Breast epithelium (tissue), 3 donors: ENCODE results near the gene HOXB6.

Experiments used
- POLR2A ChIP-seq: fragments of 450-650 bp; IDR thresholded peaks from one replicate; pipeline ENCODE4 v1.6.1; 2016; ENCODE audit warnings: antibody characterized with exemption, mild to moderate bottlenecking, moderate library complexity
- TF ChIP-seq, protein P1 (sequence below), 3 donors: fragments of 450-650 bp; IDR thresholded peaks; one replicate each; pipeline ENCODE4 v1.5.1; 2016 to 2017; ENCODE audit warnings: antibody characterized with exemption in 3 of 3, mild to moderate bottlenecking in 3 of 3, moderate library complexity in 3 of 3

DNA sequence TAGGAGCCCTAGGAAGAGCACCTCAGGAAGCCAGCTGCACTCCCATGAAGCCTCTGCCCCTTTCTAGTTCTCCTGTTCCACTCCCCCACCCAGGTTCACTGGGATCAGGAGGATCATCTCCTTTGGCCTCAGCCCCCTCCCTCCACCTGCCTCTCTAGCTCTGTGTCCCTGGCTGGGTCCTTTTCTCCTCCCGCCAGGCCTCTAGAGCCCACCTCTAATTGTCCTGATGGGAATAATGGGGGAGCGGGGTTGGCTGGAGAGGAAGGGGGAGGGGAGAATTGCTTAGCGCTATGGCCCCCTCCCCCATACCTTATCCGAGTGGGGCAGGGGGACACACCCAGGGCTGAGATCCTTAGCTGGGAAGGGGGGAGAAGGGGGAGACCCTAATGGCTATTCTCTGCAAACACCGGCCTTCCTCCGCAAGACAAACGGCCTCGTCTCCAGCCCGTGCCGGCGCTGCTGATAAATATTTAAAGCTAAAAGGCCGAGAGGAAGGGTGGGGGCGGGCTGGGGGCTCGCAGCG lies 5.0 kb upstream of the HOXB6 start:
- TF ChIP-seq, protein P1, sequence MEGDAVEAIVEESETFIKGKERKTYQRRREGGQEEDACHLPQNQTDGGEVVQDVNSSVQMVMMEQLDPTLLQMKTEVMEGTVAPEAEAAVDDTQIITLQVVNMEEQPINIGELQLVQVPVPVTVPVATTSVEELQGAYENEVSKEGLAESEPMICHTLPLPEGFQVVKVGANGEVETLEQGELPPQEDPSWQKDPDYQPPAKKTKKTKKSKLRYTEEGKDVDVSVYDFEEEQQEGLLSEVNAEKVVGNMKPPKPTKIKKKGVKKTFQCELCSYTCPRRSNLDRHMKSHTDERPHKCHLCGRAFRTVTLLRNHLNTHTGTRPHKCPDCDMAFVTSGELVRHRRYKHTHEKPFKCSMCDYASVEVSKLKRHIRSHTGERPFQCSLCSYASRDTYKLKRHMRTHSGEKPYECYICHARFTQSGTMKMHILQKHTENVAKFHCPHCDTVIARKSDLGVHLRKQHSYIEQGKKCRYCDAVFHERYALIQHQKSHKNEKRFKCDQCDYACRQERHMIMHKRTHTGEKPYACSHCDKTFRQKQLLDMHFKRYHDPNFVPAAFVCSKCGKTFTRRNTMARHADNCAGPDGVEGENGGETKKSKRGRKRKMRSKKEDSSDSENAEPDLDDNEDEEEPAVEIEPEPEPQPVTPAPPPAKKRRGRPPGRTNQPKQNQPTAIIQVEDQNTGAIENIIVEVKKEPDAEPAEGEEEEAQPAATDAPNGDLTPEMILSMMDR (IDR thresholded peaks at IDR 0.05): no peak
- TF ChIP-seq POLR2A: no peak
